HG03558 (cell line): ENCODE data around the gene SYNPO.
A peak's percentile ranks its signal among the peaks of the same experiment; 100 is the strongest.

Source experiments
- ATAC-seq: cut with Tn5 transposase; IDR thresholded peaks from one replicate; pipeline ENCODE4 v1.9.1; 2021; ENCODE audit warnings: moderate number of reproducible peaks; ENCODE audit not compliant: unreplicated experiment; ENCODE audit errors: extremely low read depth

Gene SYNPO

GRCh38 chr5:150624334-150625163, 15.9 kb upstream of the SYNPO start:
- ATAC-seq = no peak

GRCh38 chr5:150625164-150625535, 15.3 kb upstream of the SYNPO start:
- ATAC-seq = no peak

DNA sequence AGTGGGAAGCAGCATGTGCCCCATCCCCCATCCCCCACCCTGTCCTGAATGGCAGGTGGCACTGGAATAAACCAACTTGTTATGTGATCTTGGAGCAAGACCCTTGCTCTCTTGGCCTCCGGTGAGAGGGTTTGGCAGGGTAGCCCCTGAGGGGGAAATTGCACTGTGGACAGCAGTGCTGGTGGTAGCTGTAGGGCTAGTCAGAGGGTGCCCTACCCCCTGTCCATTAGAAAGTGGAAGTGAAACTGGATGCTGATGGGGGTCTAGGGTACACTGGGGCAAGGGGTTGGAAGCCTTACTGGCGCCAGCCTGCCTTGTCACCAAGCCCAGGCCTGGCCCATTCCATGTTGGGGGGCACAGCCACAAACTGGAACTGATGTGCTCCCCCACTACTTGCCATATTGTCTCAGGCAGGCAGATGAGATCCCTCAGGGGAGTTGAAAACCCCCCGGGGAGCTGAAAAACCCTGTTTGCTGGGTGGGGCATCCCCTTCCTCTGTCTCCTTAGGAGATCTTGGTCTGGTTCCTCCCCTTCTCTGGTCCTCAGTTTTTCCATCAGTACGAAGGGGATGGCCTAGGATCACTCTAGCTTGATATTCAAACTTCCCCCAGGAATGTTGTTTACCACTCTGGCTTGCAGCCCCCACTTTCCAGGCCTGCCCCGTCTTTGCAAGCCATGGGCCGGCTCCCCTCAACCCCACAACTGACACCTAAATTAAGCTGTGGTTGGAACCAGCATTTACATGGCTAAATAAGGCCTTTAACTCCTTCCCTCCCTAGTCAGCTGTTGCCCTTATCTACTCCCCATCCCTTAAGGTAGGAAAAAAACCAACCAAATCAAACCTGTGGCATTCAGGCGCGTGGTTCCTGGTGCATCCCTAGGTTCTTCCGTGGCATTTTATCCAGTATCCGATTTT, 14.4 kb upstream of the SYNPO start:
- ATAC-seq = peak; percentile 28

DNA sequence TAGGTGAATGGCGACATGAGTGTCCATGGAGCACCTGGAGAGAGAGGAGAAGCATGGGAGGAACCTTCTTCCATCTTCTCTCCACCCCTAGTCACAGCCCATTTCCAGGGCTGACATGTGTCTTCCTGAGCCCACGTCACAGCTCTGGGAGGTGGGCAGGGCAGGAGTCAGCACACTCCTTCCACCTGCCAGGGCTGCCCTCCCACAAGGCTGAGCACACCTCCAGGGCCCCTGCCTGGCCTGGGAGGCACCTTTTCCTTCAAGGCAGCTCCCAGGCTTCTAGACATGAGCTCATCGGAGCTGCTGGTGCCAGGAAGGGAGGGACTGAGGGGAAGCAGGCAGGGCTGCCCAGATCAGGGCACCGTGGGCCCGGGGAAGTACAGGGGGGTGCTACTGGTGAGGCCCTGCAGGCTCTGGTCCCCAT, 13.6 kb upstream of the SYNPO start:
- ATAC-seq = no peak

DNA sequence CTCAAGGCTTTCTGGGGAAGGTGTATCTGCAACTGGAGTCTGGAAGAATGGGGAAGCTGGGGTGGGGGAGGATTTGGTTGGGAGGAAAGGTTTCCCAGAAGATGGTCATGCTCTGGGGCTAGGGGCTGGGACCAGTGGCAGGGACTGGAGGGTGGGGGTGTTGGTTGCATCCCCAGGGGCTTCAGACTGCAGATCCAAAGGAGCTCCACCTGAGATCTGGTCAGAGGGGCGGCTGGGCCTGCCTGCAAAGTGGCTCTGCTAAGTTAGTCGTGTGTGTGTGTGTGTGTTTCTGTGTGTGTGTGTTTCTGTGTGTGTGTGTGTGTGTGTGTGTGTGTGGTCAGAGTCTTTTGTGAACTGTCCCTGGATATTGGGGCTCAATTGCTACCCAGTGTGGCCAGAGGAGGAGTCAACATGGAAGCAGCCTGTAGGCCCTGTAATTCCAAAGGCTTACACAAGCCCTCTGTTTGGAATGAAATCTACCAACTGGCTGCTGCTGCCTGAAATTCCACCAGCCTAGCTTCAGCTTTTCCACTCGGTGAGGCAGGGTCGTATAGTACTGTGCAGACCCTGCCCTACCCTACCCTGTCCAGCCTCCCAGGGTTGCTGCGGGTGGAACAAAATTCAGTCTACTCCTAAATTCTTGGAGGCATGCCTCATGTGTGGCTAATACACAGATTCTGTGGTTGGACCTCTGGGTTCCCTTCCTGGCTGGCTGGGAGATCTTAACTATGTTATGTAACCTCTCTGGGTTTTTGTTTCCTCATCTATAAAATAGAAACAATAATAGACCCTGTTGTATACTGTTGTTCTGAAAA, 12.5 kb upstream of the SYNPO start:
- no peak for ATAC-seq

DNA sequence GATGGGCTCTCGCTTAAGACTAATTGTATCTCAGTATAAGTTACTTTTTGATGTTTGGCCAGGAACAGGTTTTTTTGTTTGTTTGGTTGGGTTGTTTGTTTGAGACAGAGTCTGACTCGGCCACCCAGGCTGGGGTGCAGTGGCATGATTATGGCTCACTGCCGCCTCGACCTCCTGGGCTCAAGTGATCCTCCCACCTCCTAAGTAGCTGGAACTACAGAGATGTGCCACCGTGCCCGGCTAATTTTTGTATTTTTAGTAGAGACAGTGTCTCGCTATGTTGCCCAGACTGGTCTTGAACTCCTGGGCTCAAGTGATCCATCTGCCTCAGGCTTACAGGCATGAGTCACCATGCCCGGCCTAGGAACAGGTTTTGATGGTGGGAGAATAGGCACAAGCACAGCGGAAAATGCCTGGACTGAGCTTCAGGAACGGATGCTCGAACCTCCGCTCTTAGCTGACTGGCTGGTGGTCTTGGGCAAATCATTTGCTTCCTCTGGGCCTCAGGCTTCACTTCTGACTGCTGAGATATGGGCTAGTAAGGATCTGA, 11.4 kb upstream of the SYNPO start:
- no peak for ATAC-seq

- no peak for ATAC-seq
Measured at GRCh38 chr5:150630016-150630415, 10.4 kb upstream of the SYNPO start.

GRCh38 chr5:150630461-150631325, 9.8 kb upstream of the SYNPO start:
- no peak for ATAC-seq

GRCh38 chr5:150631326-150631701, 9.1 kb upstream of the SYNPO start:
- no peak for ATAC-seq

GRCh38 chr5:150632305-150633160, 7.9 kb upstream of the SYNPO start:
- no peak for ATAC-seq

DNA sequence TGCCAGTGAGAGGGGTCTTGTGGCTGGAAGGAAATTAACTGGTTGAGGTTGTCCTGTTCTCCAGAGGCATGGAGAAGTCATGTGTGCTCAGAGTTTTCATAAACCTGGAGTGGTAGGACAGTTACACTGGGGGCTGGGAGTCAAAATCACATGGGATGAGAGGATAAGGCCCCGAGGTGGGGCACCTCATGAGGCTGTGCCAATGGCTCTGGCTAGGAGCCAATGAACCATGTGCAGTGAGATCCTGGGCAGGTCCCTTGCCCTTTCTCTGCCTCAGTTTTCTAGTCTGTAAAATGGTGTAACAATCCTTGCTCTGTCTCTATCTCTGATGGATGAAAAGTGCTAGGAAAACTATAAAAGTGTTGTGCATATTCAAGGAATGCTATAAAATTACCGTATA, 7.0 kb upstream of the SYNPO start:
- ATAC-seq = no peak

DNA sequence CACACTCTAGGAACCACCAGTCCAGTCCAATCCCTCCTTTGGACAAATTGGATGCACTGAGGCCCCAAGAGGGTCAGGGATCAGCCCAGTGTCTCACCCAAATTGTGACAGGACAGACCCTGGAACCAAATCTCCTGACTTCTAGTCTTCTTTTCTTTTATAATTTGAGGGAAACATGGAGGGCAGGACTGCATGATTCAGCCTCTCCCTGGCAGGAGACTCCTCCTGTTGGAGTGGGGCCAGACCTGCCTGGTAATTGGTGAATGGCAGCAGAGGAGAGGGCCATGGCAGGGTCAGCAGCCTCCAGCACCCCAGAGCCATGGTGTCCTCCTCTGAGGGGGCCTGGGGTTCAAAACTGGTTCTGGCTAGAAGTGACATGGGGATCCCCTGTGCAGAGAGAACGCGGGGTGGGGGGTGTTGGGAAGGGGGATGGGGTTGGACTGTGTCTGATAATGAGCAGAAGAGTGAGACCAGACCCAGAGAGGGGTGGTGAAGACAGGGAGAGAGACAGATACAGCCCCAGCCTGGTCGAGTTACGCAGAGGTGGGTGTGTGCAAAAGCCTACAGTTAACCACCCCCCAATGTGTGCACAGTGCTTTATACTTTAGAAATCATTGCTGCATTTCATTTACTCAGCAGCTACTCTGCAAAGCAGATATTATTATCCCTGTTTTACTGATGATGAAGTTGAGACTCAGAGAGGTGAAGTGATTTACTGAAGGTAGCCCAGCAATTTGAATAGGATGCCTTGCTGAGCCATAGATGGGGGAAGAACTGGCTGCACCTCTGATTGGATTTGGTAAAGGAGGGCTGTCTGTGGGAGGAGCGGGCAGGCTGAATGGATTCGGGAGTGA, 3.8 kb upstream of the SYNPO start:
- no peak for ATAC-seq

GRCh38 chr5:150637245-150638052, 3.0 kb upstream of the SYNPO start:
- ATAC-seq = no peak

- no peak for ATAC-seq
Measured at GRCh38 chr5:150638053-150638444, 2.4 kb upstream of the SYNPO start.

GRCh38 chr5:150638488-150639376, 1.7 kb upstream of the SYNPO start:
- no peak for ATAC-seq

DNA sequence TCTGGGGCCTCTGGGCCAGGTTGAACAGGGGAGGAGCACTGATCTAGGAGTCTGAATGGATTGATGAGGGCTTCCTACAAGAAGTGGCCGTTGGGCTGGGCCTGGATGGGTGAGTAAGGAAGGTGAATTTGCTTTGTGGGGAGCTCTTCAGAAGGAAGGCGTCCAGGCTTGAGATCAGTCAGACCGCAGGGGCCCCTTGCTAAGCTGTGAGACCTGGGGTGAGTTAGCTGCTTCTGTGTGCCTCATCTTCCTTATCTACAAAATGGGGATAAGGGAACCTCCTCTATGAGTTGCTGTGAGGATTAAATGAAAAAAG, 1.1 kb upstream of the SYNPO start:
- ATAC-seq = no peak
